CD4-positive, alpha-beta T cell treated with Interleukin-6 at 100 ng/mL for 8 hours (primary cell): Measurements from ENCODE around the gene CELF2.

Experiments used
- DNase-seq: peaks from one replicate; pipeline ENCODE4 v3.0.0-alpha.2; 2020; ENCODE audit warnings: mixed read lengths, low spot score

Gene CELF2

GRCh38 chr10:11250304-11250703, 232.6 kb downstream of the CELF2 start:
- no peak for DNase-seq

- DNase-seq = no peak
Measured at GRCh38 chr10:11252887-11253286, 235.2 kb downstream of the CELF2 start.

DNA sequence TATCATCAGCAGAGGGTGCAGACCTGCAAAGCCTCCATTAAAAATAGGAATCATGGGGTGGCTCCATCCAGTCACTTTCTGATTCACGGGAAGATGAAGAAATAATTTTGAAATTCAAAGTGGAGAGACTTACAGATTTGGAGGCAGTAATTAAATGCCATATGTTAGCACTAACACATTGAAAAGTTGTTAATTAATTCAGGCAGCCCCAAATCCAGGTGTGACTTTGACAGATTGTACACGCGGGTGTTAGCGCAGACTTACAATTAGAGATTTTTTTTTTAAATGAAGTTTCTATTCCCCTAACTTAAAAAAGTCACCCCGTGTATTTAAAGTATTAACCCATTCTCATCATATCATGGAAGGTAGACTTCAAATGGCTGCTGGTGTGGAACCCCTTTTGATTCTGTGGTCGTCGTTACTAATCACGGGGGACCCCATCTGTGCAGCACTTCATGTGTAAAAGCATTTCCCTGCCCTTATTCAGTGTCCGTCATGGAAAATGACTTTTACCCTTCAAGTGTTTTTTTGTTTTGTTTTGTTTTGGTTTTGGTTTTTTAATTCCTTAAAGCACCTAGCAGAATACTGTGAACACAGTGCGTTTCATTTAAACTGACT, 235.8 kb downstream of the CELF2 start:
- no peak for DNase-seq

DNA sequence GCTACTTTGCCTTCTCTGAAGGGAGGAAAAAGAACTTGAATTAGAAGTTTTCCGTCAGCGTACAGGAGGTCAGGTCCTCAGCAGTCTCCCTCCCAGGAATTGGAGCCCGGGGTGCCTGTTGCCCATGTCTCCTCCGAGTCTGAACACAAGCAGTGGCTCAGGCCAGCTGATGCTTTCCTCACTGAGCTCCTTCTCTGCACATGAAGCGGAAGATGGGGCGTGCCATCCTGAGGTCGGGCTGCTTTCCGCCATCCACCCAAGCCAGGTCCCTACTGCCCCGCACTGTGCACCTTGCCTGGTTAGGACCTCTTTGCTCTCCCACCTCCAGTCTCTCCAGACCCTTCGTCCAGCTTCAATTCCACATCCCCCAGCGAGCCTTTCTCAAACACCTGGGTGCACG, 237.5 kb downstream of the CELF2 start:
- DNase-seq = no peak

DNA sequence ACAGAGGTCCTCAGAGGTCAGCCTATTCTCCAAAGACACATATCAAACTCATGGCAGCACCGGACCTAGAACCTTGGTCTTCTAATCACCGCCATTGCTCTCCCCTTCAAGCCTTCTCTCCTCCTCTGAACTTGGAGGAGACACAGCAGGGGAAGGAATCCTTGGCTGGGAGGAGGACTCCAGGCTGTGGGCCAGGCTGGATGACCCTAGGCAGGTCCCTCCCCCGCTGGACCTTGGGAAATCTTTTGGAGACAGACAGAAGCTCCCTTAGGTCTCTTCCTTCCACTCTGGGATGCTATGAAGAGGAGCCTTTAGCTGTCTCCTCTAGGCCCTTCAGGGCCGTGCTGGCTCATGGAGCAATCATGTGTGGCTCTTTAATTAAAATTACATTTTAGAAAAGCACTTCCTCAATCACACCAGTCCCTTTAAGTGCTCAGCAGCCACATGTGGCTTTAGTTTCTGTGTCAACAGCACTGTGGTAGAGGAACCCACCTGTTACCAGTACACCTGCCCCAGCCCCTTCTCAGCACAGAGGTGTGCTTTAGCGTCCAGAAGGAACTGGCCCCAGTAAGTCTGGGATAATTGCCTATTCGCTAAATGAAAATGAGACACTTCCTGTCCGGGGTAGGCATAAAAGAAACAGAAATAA, 238.2 kb downstream of the CELF2 start:
- no peak for DNase-seq

DNA sequence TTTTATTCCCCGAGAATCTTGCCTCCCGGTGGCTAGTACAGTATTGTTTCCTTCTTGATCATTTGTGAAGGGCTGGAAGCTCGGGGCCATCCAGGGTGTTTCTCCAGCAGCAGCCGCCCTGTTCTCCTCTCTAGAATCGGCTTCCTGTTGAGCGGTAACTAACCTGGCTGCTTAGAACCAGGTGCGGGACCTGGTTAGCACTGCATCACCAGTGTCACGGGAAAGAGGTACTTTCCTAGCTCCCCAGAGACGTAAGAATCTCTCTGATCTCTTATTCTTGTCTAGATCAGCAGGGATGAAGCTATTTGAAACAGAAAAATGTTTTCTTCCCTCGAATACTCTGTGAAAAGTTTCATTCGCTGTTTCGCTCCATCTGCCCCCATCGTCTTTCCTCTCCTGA, 239.2 kb downstream of the CELF2 start:
- DNase-seq = no peak

DNA sequence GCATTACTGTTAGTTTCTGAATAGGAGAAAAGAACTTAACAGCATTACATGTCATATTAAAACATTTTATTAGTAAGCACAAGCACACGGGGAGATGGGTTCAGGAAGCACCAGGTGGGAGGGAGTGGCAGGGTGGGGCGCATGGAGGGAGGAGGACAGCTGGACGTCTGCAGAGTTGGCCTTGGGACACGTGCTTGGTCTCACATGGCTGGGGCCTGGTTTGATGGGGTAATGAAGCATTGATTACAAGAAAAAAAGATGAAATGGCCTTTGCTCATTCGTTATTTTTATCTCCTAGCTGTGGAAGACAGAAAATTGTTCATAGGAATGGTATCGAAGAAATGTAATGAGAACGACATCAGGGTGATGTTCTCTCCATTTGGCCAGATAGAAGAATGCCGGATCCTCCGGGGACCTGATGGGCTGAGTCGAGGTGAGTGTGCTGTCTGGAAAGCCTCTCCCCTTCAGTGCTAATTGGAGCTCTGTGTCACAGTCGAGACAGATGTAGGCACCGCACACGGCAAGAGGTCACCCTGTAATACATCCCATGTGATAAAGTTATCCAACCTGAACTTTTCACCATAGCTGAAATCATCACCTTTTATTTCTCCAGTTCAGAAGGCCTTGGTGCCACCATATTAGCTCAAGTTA, 239.9 kb downstream of the CELF2 start:
- no peak for DNase-seq

- no peak for DNase-seq
Measured at GRCh38 chr10:11260170-11260569, 242.5 kb downstream of the CELF2 start.

- no peak for DNase-seq
Measured at GRCh38 chr10:11261143-11261542, 243.5 kb downstream of the CELF2 start.

DNA sequence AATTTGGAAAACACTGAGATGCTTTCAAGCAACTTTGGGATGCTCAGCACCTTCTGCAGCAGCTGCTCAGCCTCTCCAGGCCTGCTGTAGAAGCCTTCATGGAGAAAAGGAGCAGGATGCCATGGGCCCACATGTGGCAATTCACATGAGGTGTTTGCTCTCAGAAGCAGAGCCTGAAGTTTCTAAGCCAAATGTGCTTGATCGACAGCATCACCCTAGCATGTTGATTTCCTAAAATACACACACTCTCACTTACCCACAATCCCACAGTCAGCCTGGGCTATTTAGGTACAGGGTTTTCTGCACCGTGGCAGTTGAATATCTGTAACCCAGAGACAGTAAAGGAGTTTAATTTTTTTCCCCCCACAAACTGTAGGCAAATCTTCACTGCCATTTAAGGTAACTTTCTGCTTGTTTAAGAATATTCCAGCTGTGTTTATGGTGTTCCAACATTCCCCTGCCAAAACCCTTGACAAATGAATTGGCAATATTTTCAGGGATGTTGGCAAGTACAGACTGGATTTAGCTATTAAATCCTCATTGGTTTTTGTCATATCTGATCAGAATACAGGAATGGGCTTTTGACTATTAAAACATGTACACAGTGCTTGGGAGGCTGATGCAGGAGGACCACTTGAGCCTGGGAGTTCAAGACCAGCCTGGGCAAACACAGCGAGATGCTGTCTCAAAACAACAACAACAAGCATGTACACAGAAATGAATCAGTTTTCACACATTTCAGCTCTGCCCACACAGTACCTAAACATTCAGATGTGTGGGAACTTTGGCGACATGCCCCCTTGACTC, 244.2 kb downstream of the CELF2 start:
- no peak for DNase-seq

- no peak for DNase-seq
Measured at GRCh38 chr10:11262494-11263345, 245.0 kb downstream of the CELF2 start.

GRCh38 chr10:11263767-11264166, 246.1 kb downstream of the CELF2 start:
- no peak for DNase-seq

- DNase-seq = no peak
Measured at GRCh38 chr10:11264296-11265048, 246.8 kb downstream of the CELF2 start.

- DNase-seq = no peak
Measured at GRCh38 chr10:11265484-11265883, 247.8 kb downstream of the CELF2 start.

DNA sequence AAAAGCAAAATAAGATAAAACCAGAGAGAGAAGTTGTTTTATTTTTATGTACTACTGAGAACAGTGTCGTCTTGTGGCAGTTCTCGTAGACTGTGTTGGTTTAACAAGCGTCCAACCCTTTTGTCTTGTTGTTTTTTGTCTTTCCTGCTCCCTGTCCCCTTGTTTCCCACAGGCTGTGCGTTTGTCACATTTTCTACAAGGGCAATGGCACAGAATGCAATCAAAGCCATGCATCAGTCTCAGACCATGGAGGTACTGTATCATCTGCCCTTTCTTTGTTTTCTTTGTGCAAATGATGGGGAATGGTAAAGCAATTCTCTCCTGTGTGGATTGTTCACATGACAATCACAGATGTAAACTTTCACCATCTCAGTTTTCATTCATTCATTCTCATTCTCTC, 248.8 kb downstream of the CELF2 start:
- no peak for DNase-seq

DNA sequence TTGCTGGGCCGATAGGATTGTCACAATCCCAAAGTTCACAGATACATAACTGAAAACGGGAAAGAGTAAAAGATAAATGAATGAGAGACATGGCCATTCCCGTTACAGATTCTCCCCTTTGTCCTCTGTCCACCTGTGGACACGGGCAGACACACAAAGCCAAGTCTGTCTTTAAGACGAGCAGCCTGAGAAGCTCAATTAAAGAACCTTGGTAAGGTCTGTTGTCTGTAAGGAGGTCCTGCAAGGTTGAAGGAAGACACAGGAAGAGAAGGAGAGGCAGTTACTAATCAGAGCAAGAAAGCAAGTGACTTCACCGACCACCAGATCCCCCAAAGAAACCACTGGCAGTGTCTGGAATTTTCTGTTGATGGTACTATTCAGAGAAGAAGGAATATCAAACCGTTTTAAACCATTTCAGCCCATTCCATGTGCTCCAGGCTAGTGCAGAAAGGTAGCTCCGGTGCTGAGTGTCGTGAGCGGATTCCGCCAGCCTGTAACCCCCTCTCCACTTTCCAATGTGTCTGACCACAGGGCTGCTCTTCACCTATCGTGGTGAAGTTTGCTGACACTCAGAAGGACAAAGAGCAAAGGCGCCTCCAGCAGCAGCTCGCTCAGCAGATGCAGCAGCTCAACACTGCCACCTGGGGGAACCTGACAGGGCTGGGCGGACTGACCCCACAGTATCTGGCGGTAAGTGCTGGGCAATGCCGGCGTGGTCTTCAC, 252.6 kb downstream of the CELF2 start:
- DNase-seq = peak; percentile 68

DNA sequence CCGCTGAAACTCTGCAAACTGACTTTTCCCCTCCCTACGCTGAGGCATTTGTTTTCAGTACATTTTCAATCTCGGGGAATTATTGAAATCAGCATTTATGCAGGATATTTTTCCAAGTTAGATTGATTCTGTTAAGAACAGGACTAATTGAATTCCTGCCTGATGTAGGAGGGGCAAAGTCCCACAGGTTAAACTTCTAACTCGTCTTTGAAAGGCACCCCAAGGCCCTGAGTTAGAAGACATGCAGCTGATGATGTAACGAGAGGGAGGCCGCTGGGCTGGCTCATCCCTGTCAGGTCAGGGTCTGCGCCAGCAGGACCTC, 253.1 kb downstream of the CELF2 start:
- no peak for DNase-seq

DNA sequence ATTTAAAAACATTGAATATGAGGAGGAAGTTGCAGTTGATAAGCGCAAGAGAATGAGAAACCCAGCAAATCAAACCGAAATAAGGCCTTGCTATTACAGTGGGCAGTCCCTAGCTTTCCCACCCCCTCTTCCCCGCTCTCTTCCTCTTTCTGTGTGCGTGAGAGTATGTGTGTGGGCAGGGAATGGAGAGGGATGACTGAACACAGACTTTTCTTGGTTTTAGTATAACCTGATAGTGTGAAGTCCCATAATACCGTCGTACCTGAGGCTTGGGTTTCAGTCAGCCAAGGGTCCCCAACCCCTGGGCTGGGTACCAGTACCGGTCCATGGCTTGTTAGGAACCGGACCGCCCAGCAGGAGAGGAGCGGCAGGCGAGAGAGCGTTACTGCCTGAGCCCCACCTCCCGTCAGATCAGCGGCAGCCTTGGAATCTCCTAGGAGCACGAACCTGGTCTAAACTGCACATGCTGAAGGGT, 255.3 kb downstream of the CELF2 start:
- no peak for DNase-seq

DNA sequence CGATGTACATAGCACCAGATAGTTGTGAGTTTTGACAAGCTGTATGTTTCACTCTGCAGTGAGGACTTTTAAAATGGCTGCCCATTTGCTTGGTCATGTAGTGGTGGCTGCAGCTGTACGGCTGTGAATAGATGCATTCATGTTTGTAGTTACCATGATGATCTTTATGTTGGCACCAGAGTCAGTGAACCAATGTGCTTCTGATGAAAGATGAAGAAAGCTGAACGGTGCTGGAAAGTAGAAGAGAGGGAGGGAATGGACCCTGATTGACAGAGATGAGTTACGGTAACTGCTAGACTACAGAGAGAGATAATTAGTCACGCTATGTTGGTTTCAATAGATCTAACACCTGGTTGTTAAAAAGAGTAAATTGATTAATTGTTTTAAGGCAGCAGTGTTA, 256.8 kb downstream of the CELF2 start:
- DNase-seq = no peak

DNA sequence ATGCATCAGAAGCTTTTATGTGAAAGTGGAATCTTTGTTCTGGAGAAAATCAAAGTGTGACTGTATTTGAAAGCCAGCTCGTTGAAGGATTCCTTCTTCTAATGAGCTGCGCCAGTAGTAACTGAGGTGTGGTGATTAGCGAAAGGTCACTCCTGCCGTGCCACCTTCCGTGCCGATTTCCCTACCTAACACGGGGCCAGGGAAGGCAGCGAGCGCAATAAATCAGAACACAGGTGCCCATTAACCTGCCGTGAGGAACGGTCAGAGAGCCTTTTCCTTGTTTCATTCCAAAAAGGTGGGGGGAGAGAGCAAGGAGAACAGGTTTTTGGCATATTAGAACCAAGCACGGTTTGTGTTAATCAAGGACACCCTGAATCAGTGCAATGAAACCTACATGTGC, 258.0 kb downstream of the CELF2 start:
- DNase-seq = no peak
